CD4-positive, CD25-positive, alpha-beta regulatory T cell (primary cell): ENCODE measurements around the gene CHKA. TPM values are rescaled to one million over a fixed set of nuclear protein-coding genes. Genes with fewer than 3 reads are reported as not detected.

Source experiments
- ATAC-seq, 2 donors: fragments of 150-1000 bp; cut with Tn5 transposase; one replicate each; pipeline ENCODE4 v1.10.0; 2021; ENCODE audit warnings: low read depth in 2 of 2, moderate number of reproducible peaks in 2 of 2, moderate library complexity in 1 of 2
- DNase-seq, 3 donors: peaks; one replicate each; pipeline versions ENCODE4 v3.0.0 to v3.0.0-alpha.2; 2012 to 2022; ENCODE audit warnings: mixed read lengths in 1 of 3
- H3K27ac ChIP-seq: one replicate; pipeline ENCODE4 v1.7.0; 2013; ENCODE audit warnings: mild to moderate bottlenecking, low read length; ENCODE audit not compliant: insufficient read depth, poor library complexity, severe bottlenecking
- H3K27me3 ChIP-seq: one replicate; pipeline ENCODE4 v1.7.0; 2013; ENCODE audit warnings: low read length; ENCODE audit not compliant: control insufficient read depth, insufficient read depth
- H3K36me3 ChIP-seq: one replicate; pipeline ENCODE4 v1.7.0; 2013; ENCODE audit warnings: mild to moderate bottlenecking, low read length, moderate library complexity; ENCODE audit not compliant: control insufficient read depth, insufficient read depth
- H3K4me1 ChIP-seq: 2 replicates; pipeline ENCODE4 v1.7.0; 2013; ENCODE audit warnings: mild to moderate bottlenecking, low read length; ENCODE audit not compliant: insufficient read depth, control insufficient read depth, poor library complexity, severe bottlenecking
- H3K4me3 ChIP-seq: one replicate; pipeline ENCODE4 v1.7.0; 2013; ENCODE audit warnings: low read depth, mild to moderate bottlenecking, low read length, moderate library complexity
- H3K9me3 ChIP-seq, 2 experiments: 1 replicate in 1 of 2; 2 replicates in 1 of 2; pipeline ENCODE4 v1.7.0; 2013; ENCODE audit warnings: low read length in 2 of 2, mild to moderate bottlenecking in 1 of 2, moderate library complexity in 1 of 2; ENCODE audit not compliant: control insufficient read depth in 2 of 2
- H3K27ac Mint-ChIP-seq, 3 donors: one replicate each; pipeline ENCODE4 v1.8.0; 2020 to 2022; ENCODE audit warnings: mild to moderate bottlenecking in 3 of 3, mixed read lengths in 3 of 3, moderate library complexity in 2 of 3
- H3K27me3 Mint-ChIP-seq: one replicate; pipeline ENCODE4 v1.8.0; 2022; ENCODE audit warnings: mild to moderate bottlenecking, mixed read lengths
- H3K36me3 Mint-ChIP-seq: one replicate; pipeline ENCODE4 v1.8.0; 2020; ENCODE audit warnings: mixed read lengths
- H3K4me1 Mint-ChIP-seq, 4 donors: one replicate each; pipeline ENCODE4 v1.8.0; 2020 to 2022; ENCODE audit warnings: mixed read lengths in 4 of 4, mild to moderate bottlenecking in 1 of 4
- H3K4me3 Mint-ChIP-seq, 4 donors: one replicate each; pipeline ENCODE4 v1.8.0; 2020 to 2022; ENCODE audit warnings: mild to moderate bottlenecking in 4 of 4, mixed read lengths in 4 of 4, moderate library complexity in 3 of 4
- H3K9me3 Mint-ChIP-seq, 7 donors: one replicate each; pipeline ENCODE4 v1.8.0; 2020 to 2022; ENCODE audit warnings: mixed read lengths in 7 of 7, mild to moderate bottlenecking in 3 of 7, moderate library complexity in 2 of 7
- polyA plus RNA-seq, 4 donors: library from polyadenylated mRNA; unstranded; fragments of 300-500 nt; fragmentation: Illumina TruSeq; gene quantifications; one replicate each; pipeline ENCODE4 v1.2.3, GENCODE V29; 2021
- total RNA-seq: library from RNA; stranded (reverse); gene quantifications from one replicate; pipeline ENCODE4 v1.2.3, GENCODE V29; 2022

The CHKA gene
- total and polyA plus RNA-seq, 5 donors from 2014 or later, result 0.76 to 8.1 (median 1.2) TPM

GRCh38 chr11:68020575-68020974 lies 100.6 kb downstream of the CHKA start:
- DNase-seq (no peak), ATAC-seq (no peak)
- peaks cover 0 to 8% (median 0%) of the 10 kb centered on the region in 7 donors for H3K9me3 Mint-ChIP-seq

GRCh38 chr11:68019486-68019885 lies 101.7 kb downstream of the CHKA start:
- no peaks in the 10 kb centered on the region for H3K27me3 ChIP-seq
- peaks cover 0 to 2% (median 0%) of the 10 kb centered on the region in 7 donors for H3K9me3 Mint-ChIP-seq
- no peaks in the 10 kb centered on the region for H3K4me1 ChIP-seq
- H3K4me1 Mint-ChIP-seq, result no peaks in the 10 kb centered on the region
- H3K27ac Mint-ChIP-seq, result no peak overlapping the region
- no peak for ATAC-seq
- peaks cover 3% of the 10 kb centered on the region for H3K36me3 Mint-ChIP-seq
- no peak for DNase-seq
- no peaks in the 10 kb centered on the region for H3K36me3 ChIP-seq
- H3K27ac ChIP-seq, result no peak overlapping the region
- peaks cover 0 to under 1% of the 10 kb centered on the region in 2 experiments for H3K9me3 ChIP-seq
- H3K4me3 Mint-ChIP-seq, result no peak overlapping the region
- no peak overlapping the region for H3K4me3 ChIP-seq
- no peaks in the 10 kb centered on the region for H3K27me3 Mint-ChIP-seq

More at GRCh38 chr11:68020575-68020974, 100.6 kb downstream of the CHKA start:
- H3K27me3 ChIP-seq, result no peaks in the 10 kb centered on the region
- H3K27me3 Mint-ChIP-seq, result no peaks in the 10 kb centered on the region
- peaks cover 6% of the 10 kb centered on the region for H3K36me3 Mint-ChIP-seq
- no peak overlapping the region for H3K4me3 Mint-ChIP-seq
- no peaks in the 10 kb centered on the region for H3K4me1 Mint-ChIP-seq
- H3K36me3 ChIP-seq, result no peaks in the 10 kb centered on the region
- no peak overlapping the region for H3K27ac Mint-ChIP-seq
- H3K4me1 ChIP-seq, result no peaks in the 10 kb centered on the region
- peaks cover 0 to 2% of the 10 kb centered on the region in 2 experiments for H3K9me3 ChIP-seq
- H3K27ac ChIP-seq, result no peak overlapping the region
- no peak overlapping the region for H3K4me3 ChIP-seq

GRCh38 chr11:68018730-68019190 lies 102.4 kb downstream of the CHKA start:
- Mint-ChIP-seq H3K27me3 (no peaks in the 10 kb centered on the region), H3K4me1 (no peaks in the 10 kb centered on the region), H3K4me3 (no peak overlapping the region), H3K9me3 (no peaks in the 10 kb centered on the region), H3K36me3 (no peaks in the 10 kb centered on the region), H3K27ac (no peak overlapping the region)
- ATAC-seq (no peak), DNase-seq (no peak)
- Histone ChIP-seq H3K9me3 (no peaks in the 10 kb centered on the region), H3K4me1 (no peaks in the 10 kb centered on the region), H3K36me3 (no peaks in the 10 kb centered on the region), H3K27ac (no peak overlapping the region), H3K27me3 (no peaks in the 10 kb centered on the region), H3K4me3 (no peak overlapping the region)

- Histone ChIP-seq H3K27ac (no peak overlapping the region), H3K27me3 (no peaks in the 10 kb centered on the region), H3K9me3 (no peaks in the 10 kb centered on the region), H3K36me3 (no peaks in the 10 kb centered on the region), H3K4me3 (no peak overlapping the region), H3K4me1 (no peaks in the 10 kb centered on the region)
- ATAC-seq (no peak), DNase-seq (no peak)
- Mint-ChIP-seq H3K36me3 (no peaks in the 10 kb centered on the region), H3K4me1 (no peaks in the 10 kb centered on the region), H3K4me3 (no peak overlapping the region), H3K9me3 (no peaks in the 10 kb centered on the region), H3K27ac (peak overlapping the region in 1 of 3 donors; percentile 20), H3K27me3 (no peaks in the 10 kb centered on the region)
Observed at GRCh38 chr11:68017980-68018729, 103.0 kb downstream of the CHKA start.

- no peaks in the 10 kb centered on the region for H3K36me3 ChIP-seq
- no peak overlapping the region for H3K27ac Mint-ChIP-seq
Observed at GRCh38 chr11:68016904-68017817, 104.0 kb downstream of the CHKA start.

GRCh38 chr11:68016161-68016903 lies 104.9 kb downstream of the CHKA start:
- Mint-ChIP-seq H3K4me1 (no peaks in the 10 kb centered on the region), H3K27me3 (no peaks in the 10 kb centered on the region), H3K4me3 (no peak overlapping the region), H3K27ac (no peak overlapping the region), H3K36me3 (no peaks in the 10 kb centered on the region), H3K9me3 (peaks cover 0 to 1% (median 0%) of the 10 kb centered on the region in 7 donors)
- ATAC-seq (no peak), DNase-seq (no peak)
- H3K4me1 ChIP-seq, result no peaks in the 10 kb centered on the region
- no peaks in the 10 kb centered on the region for H3K27me3 ChIP-seq
- no peaks in the 10 kb centered on the region for H3K36me3 ChIP-seq
- H3K4me3 ChIP-seq, result no peak overlapping the region
- H3K27ac ChIP-seq, result no peak overlapping the region
- no peaks in the 10 kb centered on the region for H3K9me3 ChIP-seq

More at GRCh38 chr11:68016904-68017817, 104.0 kb downstream of the CHKA start:
- Histone ChIP-seq H3K4me1 (no peaks in the 10 kb centered on the region), H3K27ac (no peak overlapping the region), H3K4me3 (no peak overlapping the region), H3K9me3 (no peaks in the 10 kb centered on the region), H3K27me3 (no peaks in the 10 kb centered on the region)
- ATAC-seq, result no peak
- Mint-ChIP-seq H3K9me3 (no peaks in the 10 kb centered on the region), H3K4me3 (no peak overlapping the region), H3K4me1 (no peaks in the 10 kb centered on the region), H3K27me3 (no peaks in the 10 kb centered on the region), H3K36me3 (no peaks in the 10 kb centered on the region)
- DNase-seq, result no peak

GRCh38 chr11:68015467-68015866 lies 105.7 kb downstream of the CHKA start:
- H3K27me3 Mint-ChIP-seq, result no peaks in the 10 kb centered on the region
- H3K4me3 ChIP-seq, result no peak overlapping the region
- H3K4me1 Mint-ChIP-seq, result no peaks in the 10 kb centered on the region
- no peaks in the 10 kb centered on the region for H3K36me3 ChIP-seq
- no peak overlapping the region for H3K27ac ChIP-seq
- H3K4me3 Mint-ChIP-seq, result no peak overlapping the region
- peaks cover 0 to 1% (median 0%) of the 10 kb centered on the region in 7 donors for H3K9me3 Mint-ChIP-seq
- no peaks in the 10 kb centered on the region for H3K27me3 ChIP-seq
- DNase-seq (no peak), ATAC-seq (no peak)
- H3K27ac Mint-ChIP-seq, result no peak overlapping the region
- no peaks in the 10 kb centered on the region for H3K36me3 Mint-ChIP-seq
- no peaks in the 10 kb centered on the region for H3K9me3 ChIP-seq
- H3K4me1 ChIP-seq, result no peaks in the 10 kb centered on the region
